B cell (primary cell): ENCODE results near the gene CANT1. TPM values are rescaled to one million over a fixed set of nuclear protein-coding genes. Genes with fewer than 3 reads are reported as not detected.

ENCODE experiments used
- ATAC-seq: fragments of 200-7000 bp; cut with Tn5 transposase; one replicate; pipeline ENCODE4 v1.10.0; 2021; ENCODE audit warnings: low read depth, mild to moderate bottlenecking, moderate number of reproducible peaks, moderate library complexity
- CTCF ChIA-PET: fragments of 350-600 bp; sonication (Branson Sonifier 250); formaldehyde crosslinking; loops from one replicate; lab custom pipeline; 2021; ENCODE audit warnings: antibody characterized with exemption, inconsistent platforms; lab: Charles Lee
- POLR2A ChIA-PET: fragments of 350-600 bp; sonication (Branson Sonifier 250); formaldehyde crosslinking; loops from one replicate; lab custom pipeline; 2021; ENCODE audit warnings: antibody characterized with exemption; lab: Charles Lee
- DNase-seq: peaks from one replicate; pipeline ENCODE4 v3.0.0; 2013
- H2AFZ ChIP-seq: 2 replicates; pipeline ENCODE4 v1.6.1; 2012; ENCODE audit warnings: mild to moderate bottlenecking, low read depth, low read length; ENCODE audit not compliant: insufficient read depth, poor library complexity, severe bottlenecking
- H3K27ac ChIP-seq, 2 donors: 1 replicate in 1 of 2; 2 replicates in 1 of 2; pipeline ENCODE4 v1.5.1; 2012 to 2013; ENCODE audit warnings: low read length in 2 of 2, mild to moderate bottlenecking in 2 of 2, moderate library complexity in 1 of 2
- H3K27me3 ChIP-seq, 4 experiments: fragments of 200-600 bp in 1 of 4; sonication (generic) in 1 of 4; replicated peaks in 1 of 4; 1 replicate in 2 of 4; 2 replicates in 2 of 4; pipeline versions ENCODE4 v1.6.1 to v1.7.0; 2013 to 2016; ENCODE audit warnings: low read length in 3 of 4, mild to moderate bottlenecking in 2 of 4, mixed read lengths in 1 of 4, moderate library complexity in 1 of 4; ENCODE audit not compliant: insufficient read depth in 4 of 4, control insufficient read depth in 3 of 4; ENCODE audit errors: control extremely low read depth in 1 of 4
- H3K36me3 ChIP-seq, 2 experiments: replicated peaks in 1 of 2; 1 replicate in 1 of 2; 2 replicates in 1 of 2; pipeline versions ENCODE4 v1.6.1 to v1.7.1; 2013; ENCODE audit warnings: low read length in 1 of 2; ENCODE audit not compliant: insufficient read depth in 2 of 2, control insufficient read depth in 1 of 2; ENCODE audit errors: control extremely low read depth in 1 of 2, extremely low read depth in 1 of 2
- H3K4me1 ChIP-seq, 2 donors: fragments of 200-600 bp in 1 of 2; sonication (generic) in 1 of 2; 1 replicate in 1 of 2; 2 replicates in 1 of 2; pipeline versions ENCODE4 v1.5.1 to v1.6.1; 2013 to 2017; ENCODE audit warnings: low read length in 2 of 2; ENCODE audit not compliant: control insufficient read depth in 2 of 2, insufficient read depth in 2 of 2
- H3K4me2 ChIP-seq: replicated peaks from 2 replicates; pipeline ENCODE3; 2012; ENCODE audit warnings: mild to moderate bottlenecking, low read depth, low read length; ENCODE audit not compliant: poor library complexity, severe bottlenecking
- H3K4me3 ChIP-seq, 5 experiments: fragments of 200-600 bp in 1 of 5; sonication (generic) in 1 of 5; 1 replicate in 3 of 5; 2 replicates in 2 of 5; pipeline versions ENCODE4 v1.5.1 to v1.7.0; 2011 to 2016; ENCODE audit warnings: low read length in 4 of 5, mild to moderate bottlenecking in 4 of 5, low read depth in 2 of 5, control low read depth in 1 of 5, moderate library complexity in 1 of 5; ENCODE audit not compliant: insufficient read depth in 1 of 5; ENCODE audit errors: control extremely low read depth in 1 of 5, extremely low read depth in 1 of 5
- H3K79me2 ChIP-seq: fragments of 200-600 bp; sonication (generic); one replicate; pipeline ENCODE4 v1.6.0; 2016; ENCODE audit warnings: low read length; ENCODE audit not compliant: control insufficient read depth, insufficient read depth
- H3K9ac ChIP-seq: fragments of 200-600 bp; sonication (generic); 2 replicates; pipeline ENCODE4 v1.6.1; 2017; ENCODE audit warnings: mild to moderate bottlenecking, low read length, moderate library complexity
- H3K9me3 ChIP-seq, 3 donors: one replicate each; pipeline versions ENCODE4 v1.6.1 to v1.7.1; 2013; ENCODE audit warnings: low read length in 2 of 3; ENCODE audit not compliant: control insufficient read depth in 2 of 3, insufficient read depth in 1 of 3; ENCODE audit errors: control extremely low read depth in 1 of 3
- H4K20me1 ChIP-seq: 2 replicates; pipeline ENCODE4 v1.6.0; 2012; ENCODE audit warnings: mild to moderate bottlenecking, low read length; ENCODE audit not compliant: insufficient read depth, control insufficient read depth, poor library complexity, severe bottlenecking
- H3K27ac Mint-ChIP-seq: one replicate; pipeline ENCODE4 v1.8.0; 2021; ENCODE audit warnings: mixed read lengths
- H3K27me3 Mint-ChIP-seq: one replicate; pipeline ENCODE4 v1.8.0; 2021; ENCODE audit warnings: mixed read lengths
- H3K4me1 Mint-ChIP-seq: one replicate; pipeline ENCODE4 v1.8.0; 2021; ENCODE audit warnings: mixed read lengths
- H3K4me3 Mint-ChIP-seq: one replicate; pipeline ENCODE4 v1.8.0; 2021; ENCODE audit warnings: mixed read lengths
- H3K9me3 Mint-ChIP-seq: one replicate; pipeline ENCODE4 v1.8.0; 2022; ENCODE audit warnings: mixed read lengths; ENCODE audit not compliant: insufficient read depth
- CTCF ChIP-seq: fragments of 200-600 bp; IDR thresholded peaks from one replicate; pipeline ENCODE4 v1.8.0; 2022; ENCODE audit warnings: antibody characterized with exemption, mild to moderate bottlenecking
- EZH2 ChIP-seq: IDR thresholded peaks from 2 replicates; pipeline ENCODE4 v1.6.1; 2012; ENCODE audit warnings: borderline replicate concordance, low read depth, mild to moderate bottlenecking, moderate library complexity, low read length; ENCODE audit not compliant: insufficient read depth, poor library complexity, severe bottlenecking
- WGBS: methylation state at CpG from one replicate; pipeline ENCODE4 v1.1.5; 2013; ENCODE audit warnings: missing lambda C conversion rate; ENCODE audit not compliant: insufficient coverage; 5-methylcytosine and 5-hydroxymethylcytosine counted together
- intact Hi-C: fragments of 100-400 bp; cut with micrococcal nuclease; formaldehyde crosslinking; loops from one replicate; pipeline ENCODE4 v1.10.0; 2022
- polyA plus RNA-seq: library from polyadenylated mRNA; depleted of rRNA; stranded (reverse); fragments of >200 nt; gene quantifications from 2 replicates; pipeline ENCODE4 v1.2.3, GENCODE V29; 2012
- total RNA-seq, 2 donors: library from RNA; stranded (reverse); fragments of 120-200 nt in 1 of 2; gene quantifications; 1 replicate in 1 of 2; 2 replicates in 1 of 2; pipeline versions ENCODE4 v1.2.3 to v1.2.4, GENCODE V29; 2013 to 2022

The CANT1 gene
- total and polyA plus RNA-seq, 2 donors (not counting 1 experiment from before 2014, with no cell fraction given): 17.3 to 44.2 TPM

GRCh38 chr17:79041723-79042420 lies 32.3 kb upstream of the CANT1 start:
- Mint-ChIP-seq H3K4me3 (no peak overlapping the region), H3K4me1 (peaks cover 1% of the 10 kb centered on the region), H3K9me3 (no peaks in the 10 kb centered on the region), H3K27me3 (peaks cover 24% of the 10 kb centered on the region), H3K27ac (no peak overlapping the region)
- POLR2A ChIA-PET: no interaction called here
- no peaks in the 10 kb centered on the region for H3K79me2 ChIP-seq
- TF ChIP-seq CTCF (no peak), EZH2 (no peak)
- no peak overlapping the region for H3K27ac ChIP-seq
- H4K20me1 ChIP-seq: no peaks in the 10 kb centered on the region
- no peak for DNase-seq
- H3K9ac ChIP-seq: no peak overlapping the region
- peaks cover 0 to 3% (median 0%) of the 10 kb centered on the region in 3 donors for H3K9me3 ChIP-seq
- no peak overlapping the region for H2AFZ ChIP-seq
- 94% methylated on average over 13 of the region's 29 CpGs for WGBS
- peaks cover 0 to 23% (median 0%) of the 10 kb centered on the region in 4 experiments for H3K27me3 ChIP-seq
- intact Hi-C loops: loop anchor here (10.0 kb wide), 1 partner anchor 47 kb away; no protein-coding TSS in a partner anchor
- no peaks in the 10 kb centered on the region for H3K4me1 ChIP-seq
- no peaks in the 10 kb centered on the region for H3K36me3 ChIP-seq
- H3K4me2 ChIP-seq: no peak overlapping the region
- no peak overlapping the region for H3K4me3 ChIP-seq
- CTCF ChIA-PET: interaction anchor here (0.6 to 2.6 kb wide), 14 partner anchors 8 to 351 kb away, joined by 3 to 8 read pairs (median 4); no protein-coding TSS in a partner anchor
- ATAC-seq: no peak

- H3K9ac ChIP-seq: no peak overlapping the region
- TF ChIP-seq EZH2 (no peak), CTCF (no peak)
- no peak overlapping the region for H3K4me3 ChIP-seq
- no peaks in the 10 kb centered on the region for H3K4me1 ChIP-seq
- H3K79me2 ChIP-seq: no peaks in the 10 kb centered on the region
- H3K27me3 ChIP-seq: peaks cover 0 to 20% (median 0%) of the 10 kb centered on the region in 4 experiments
- no peak overlapping the region for H2AFZ ChIP-seq
- ChIA-PET POLR2A (no interaction called here), CTCF (interaction anchor here (0.6 to 2.6 kb wide), 10 partner anchors 8 to 352 kb away, joined by 3 to 8 read pairs (median 4); no protein-coding TSS in a partner anchor)
- H3K4me1 Mint-ChIP-seq: peaks cover 1% of the 10 kb centered on the region
- no peaks in the 10 kb centered on the region for H4K20me1 ChIP-seq
- H3K27ac Mint-ChIP-seq: no peak overlapping the region
- H3K9me3 ChIP-seq: peaks cover 0 to 3% (median 0%) of the 10 kb centered on the region in 3 donors
- intact Hi-C loops: loop anchor here (10.0 kb wide), 1 partner anchor 46 kb away; no protein-coding TSS in a partner anchor
- no peak for DNase-seq
- H3K4me3 Mint-ChIP-seq: no peak overlapping the region
- H3K36me3 ChIP-seq: no peaks in the 10 kb centered on the region
- WGBS: 91% methylated on average over 12 of the region's 13 CpGs
- H3K27ac ChIP-seq: no peak overlapping the region
- no peaks in the 10 kb centered on the region for H3K9me3 Mint-ChIP-seq
- no peak for ATAC-seq
- peaks cover 24% of the 10 kb centered on the region for H3K27me3 Mint-ChIP-seq
- H3K4me2 ChIP-seq: no peak overlapping the region
Observed at GRCh38 chr17:79041041-79041570, 31.5 kb upstream of the CANT1 start.
